Measurements from ENCODE around the gene ZNF644. TPM values are rescaled to one million over a fixed set of nuclear protein-coding genes. Genes with fewer than 3 reads are reported as not detected.

The ZNF644 gene
- total RNA-seq, 1 donor from 2014 or later = 68.8 TPM

GRCh38 chr1:91012196-91012595 lies 9.6 kb downstream of the ZNF644 start:
- no peak for TF ChIP-seq CTCF (conservative IDR thresholded peaks at IDR 0.05)
- H3K27ac Mint-ChIP-seq (ENCODE audit: unreplicated experiment) = no peak overlapping the region
- peaks cover 23% of the 10 kb centered on the region for H3K36me3 Mint-ChIP-seq (ENCODE audit: low read depth)
- DNase-seq (ENCODE audit: low read depth, low spot score) = no peak
- H3K4me1 Mint-ChIP-seq = peaks cover 39% of the 10 kb centered on the region
- peaks cover 7% of the 10 kb centered on the region for H3K9me3 Mint-ChIP-seq
- no peaks in the 10 kb centered on the region for H3K27me3 Mint-ChIP-seq (ENCODE audit: low read depth)
- H3K4me3 Mint-ChIP-seq = no peak overlapping the region

- no peak for TF ChIP-seq CTCF (conservative IDR thresholded peaks at IDR 0.05)
- H3K27me3 Mint-ChIP-seq (ENCODE audit: low read depth) = no peaks in the 10 kb centered on the region
- peaks cover 39% of the 10 kb centered on the region for H3K4me1 Mint-ChIP-seq
- DNase-seq (ENCODE audit: low read depth, low spot score) = no peak
- H3K36me3 Mint-ChIP-seq (ENCODE audit: low read depth) = peaks cover 26% of the 10 kb centered on the region
- no peak overlapping the region for H3K27ac Mint-ChIP-seq (ENCODE audit: unreplicated experiment)
- H3K4me3 Mint-ChIP-seq = no peak overlapping the region
- peaks cover 7% of the 10 kb centered on the region for H3K9me3 Mint-ChIP-seq
These were observed 10.1 kb downstream of the ZNF644 start for GRCh38 chr1:91011726-91012125.

GRCh38 chr1:91007827-91008226 lies 14.0 kb downstream of the ZNF644 start:
- Mint-ChIP-seq H3K36me3 (ENCODE audit: low read depth) (peaks cover 54% of the 10 kb centered on the region), H3K27ac (ENCODE audit: unreplicated experiment) (no peak overlapping the region), H3K4me1 (peaks cover 11% of the 10 kb centered on the region), H3K4me3 (no peak overlapping the region), H3K9me3 (peaks cover 23% of the 10 kb centered on the region), H3K27me3 (ENCODE audit: low read depth) (no peaks in the 10 kb centered on the region)
- no peak for DNase-seq (ENCODE audit: low read depth, low spot score)
- TF ChIP-seq CTCF (conservative IDR thresholded peaks at IDR 0.05) = no peak

- TF ChIP-seq CTCF (conservative IDR thresholded peaks at IDR 0.05) = no peak
- no peak overlapping the region for H3K4me3 Mint-ChIP-seq
- H3K27me3 Mint-ChIP-seq (ENCODE audit: low read depth) = no peaks in the 10 kb centered on the region
- peaks cover 57% of the 10 kb centered on the region for H3K36me3 Mint-ChIP-seq (ENCODE audit: low read depth)
- H3K9me3 Mint-ChIP-seq = peaks cover 23% of the 10 kb centered on the region
- H3K4me1 Mint-ChIP-seq = peaks cover 7% of the 10 kb centered on the region
- DNase-seq (ENCODE audit: low read depth, low spot score) = no peak
- no peak overlapping the region for H3K27ac Mint-ChIP-seq (ENCODE audit: unreplicated experiment)
These were observed 14.7 kb downstream of the ZNF644 start for GRCh38 chr1:91007092-91007491.

- Mint-ChIP-seq H3K4me3 (no peak overlapping the region), H3K9me3 (peaks cover 23% of the 10 kb centered on the region), H3K27ac (ENCODE audit: unreplicated experiment) (no peak overlapping the region), H3K27me3 (ENCODE audit: low read depth) (no peaks in the 10 kb centered on the region), H3K4me1 (peaks cover 7% of the 10 kb centered on the region), H3K36me3 (ENCODE audit: low read depth) (peaks cover 63% of the 10 kb centered on the region)
- no peak for TF ChIP-seq CTCF (conservative IDR thresholded peaks at IDR 0.05)
- DNase-seq (ENCODE audit: low read depth, low spot score) = no peak
These were observed 15.5 kb downstream of the ZNF644 start for GRCh38 chr1:91006113-91006908.
